Neural progenitor cell (in vitro differentiated cells): ENCODE data around the gene NKAIN4.

ENCODE experiments used
- EZH2 ChIP-seq: fragments of 200-600 bp; sonication (generic); IDR thresholded peaks from 2 replicates; pipeline ENCODE4 v1.6.1; 2017; ENCODE audit warnings: antibody characterized with exemption, mild to moderate bottlenecking, moderate library complexity
- EZH2phosphoT487 ChIP-seq: fragments of 200-600 bp; sonication (generic); IDR thresholded peaks from 2 replicates; pipeline ENCODE4 v1.6.1; 2017; ENCODE audit warnings: antibody characterized with exemption
- TF ChIP-seq, protein P1 (sequence below): fragments of 200-600 bp; sonication (generic); IDR thresholded peaks from 2 replicates; pipeline ENCODE4 v1.5.1; 2017; ENCODE audit warnings: antibody characterized with exemption, mild to moderate bottlenecking

DNA sequence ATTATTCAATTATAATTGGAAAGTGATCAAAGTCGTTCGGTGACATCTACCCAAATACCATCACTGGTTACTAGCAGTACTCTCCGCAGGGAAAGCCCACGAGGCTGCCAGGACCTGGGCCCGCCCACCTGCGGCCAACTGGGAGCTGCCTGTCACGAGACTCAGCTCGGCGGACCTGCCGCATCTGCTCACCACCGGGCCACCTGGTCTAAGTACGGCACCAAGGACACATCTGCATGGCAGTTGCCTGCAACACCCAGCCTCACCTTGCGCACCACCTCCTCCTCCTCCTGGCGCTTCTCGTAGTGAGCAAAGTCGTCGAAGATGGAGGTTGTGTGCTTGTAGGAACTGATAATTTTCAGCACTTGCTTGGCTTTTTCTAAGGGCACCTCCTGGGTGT lies 52.2 kb downstream of the NKAIN4 start:
- TF ChIP-seq EZH2: no peak
- TF ChIP-seq, protein P1, sequence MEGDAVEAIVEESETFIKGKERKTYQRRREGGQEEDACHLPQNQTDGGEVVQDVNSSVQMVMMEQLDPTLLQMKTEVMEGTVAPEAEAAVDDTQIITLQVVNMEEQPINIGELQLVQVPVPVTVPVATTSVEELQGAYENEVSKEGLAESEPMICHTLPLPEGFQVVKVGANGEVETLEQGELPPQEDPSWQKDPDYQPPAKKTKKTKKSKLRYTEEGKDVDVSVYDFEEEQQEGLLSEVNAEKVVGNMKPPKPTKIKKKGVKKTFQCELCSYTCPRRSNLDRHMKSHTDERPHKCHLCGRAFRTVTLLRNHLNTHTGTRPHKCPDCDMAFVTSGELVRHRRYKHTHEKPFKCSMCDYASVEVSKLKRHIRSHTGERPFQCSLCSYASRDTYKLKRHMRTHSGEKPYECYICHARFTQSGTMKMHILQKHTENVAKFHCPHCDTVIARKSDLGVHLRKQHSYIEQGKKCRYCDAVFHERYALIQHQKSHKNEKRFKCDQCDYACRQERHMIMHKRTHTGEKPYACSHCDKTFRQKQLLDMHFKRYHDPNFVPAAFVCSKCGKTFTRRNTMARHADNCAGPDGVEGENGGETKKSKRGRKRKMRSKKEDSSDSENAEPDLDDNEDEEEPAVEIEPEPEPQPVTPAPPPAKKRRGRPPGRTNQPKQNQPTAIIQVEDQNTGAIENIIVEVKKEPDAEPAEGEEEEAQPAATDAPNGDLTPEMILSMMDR: no peak
- no peak for TF ChIP-seq EZH2phosphoT487
